ENCODE data around the gene LMO1.

LMO1 gene

GRCh38 chr11:8293171-8293570 is 29.5 kb upstream of the LMO1 start:
- no peak for TF ChIP-seq CTCF (IDR thresholded peaks at IDR 0.05; ENCODE audit: low read length, missing control alignments)
- H3K4me3 ChIP-seq (replicated peaks; ENCODE audit: low read depth, low read length) = no peak overlapping the region
- DNase-seq (ENCODE audit: low read depth) = no peak

- DNase-seq (ENCODE audit: low read depth) = no peak
Observed at GRCh38 chr11:8292351-8292750, 28.7 kb upstream of the LMO1 start.

GRCh38 chr11:8291421-8292350 is 28.0 kb upstream of the LMO1 start:
- no peak for TF ChIP-seq CTCF (IDR thresholded peaks at IDR 0.05; ENCODE audit: low read length, missing control alignments)
- DNase-seq (ENCODE audit: low read depth) = no peak
- no peak overlapping the region for H3K4me3 ChIP-seq (replicated peaks; ENCODE audit: low read depth, low read length)

More at GRCh38 chr11:8292351-8292750, 28.7 kb upstream of the LMO1 start:
- TF ChIP-seq CTCF (IDR thresholded peaks at IDR 0.05; ENCODE audit: low read length, missing control alignments) = no peak
- no peak overlapping the region for H3K4me3 ChIP-seq (replicated peaks; ENCODE audit: low read depth, low read length)

GRCh38 chr11:8290081-8290810 is 26.6 kb upstream of the LMO1 start:
- no peak overlapping the region for H3K4me3 ChIP-seq (replicated peaks; ENCODE audit: low read depth, low read length)
- DNase-seq (ENCODE audit: low read depth) = no peak
- no peak for TF ChIP-seq CTCF (IDR thresholded peaks at IDR 0.05; ENCODE audit: low read length, missing control alignments)

- no peak for TF ChIP-seq CTCF (IDR thresholded peaks at IDR 0.05; ENCODE audit: low read length, missing control alignments)
- no peak for DNase-seq (ENCODE audit: low read depth)
- no peak overlapping the region for H3K4me3 ChIP-seq (replicated peaks; ENCODE audit: low read depth, low read length)
Observed at GRCh38 chr11:8289492-8289918, 25.8 kb upstream of the LMO1 start.

- TF ChIP-seq CTCF (IDR thresholded peaks at IDR 0.05; ENCODE audit: low read length, missing control alignments) = no peak
- no peak for DNase-seq (ENCODE audit: low read depth)
- H3K4me3 ChIP-seq (replicated peaks; ENCODE audit: low read depth, low read length) = no peak overlapping the region
Observed at GRCh38 chr11:8288824-8289491, 25.3 kb upstream of the LMO1 start.

Measured in fibroblast of pulmonary artery (primary cell).